ENCODE results near the gene SRP68. TPM values are rescaled to one million over a fixed set of nuclear protein-coding genes. Genes with fewer than 3 reads are reported as not detected.

SRP68 gene
- total RNA-seq, 1 donor from 2014 or later = 48.4 TPM

GRCh38 chr17:76053246-76054111 is 18.8 kb downstream of the SRP68 start:
- DNase-seq = no peak
- no peak overlapping the region for H3K27ac Mint-ChIP-seq (ENCODE audit: unreplicated experiment)
- H3K4me1 Mint-ChIP-seq (ENCODE audit: low read depth, unreplicated experiment) = peaks cover 2% of the 10 kb centered on the region
- TF ChIP-seq CTCF (IDR thresholded peaks at IDR 0.05; ENCODE audit: partially characterized antibody, unreplicated experiment) = no peak
- no peaks in the 10 kb centered on the region for H3K36me3 Mint-ChIP-seq (ENCODE audit: unreplicated experiment)
- no peaks in the 10 kb centered on the region for H3K27me3 Mint-ChIP-seq (ENCODE audit: unreplicated experiment)
- no peak overlapping the region for H3K4me3 Mint-ChIP-seq (ENCODE audit: unreplicated experiment)
- no peaks in the 10 kb centered on the region for H3K9me3 Mint-ChIP-seq (ENCODE audit: unreplicated experiment)

GRCh38 chr17:76051561-76051960 is 20.8 kb downstream of the SRP68 start:
- no peak overlapping the region for H3K27ac Mint-ChIP-seq (ENCODE audit: unreplicated experiment)

GRCh38 chr17:76050538-76051467 is 21.5 kb downstream of the SRP68 start:
- Mint-ChIP-seq H3K27ac (ENCODE audit: unreplicated experiment) (no peak overlapping the region), H3K9me3 (ENCODE audit: unreplicated experiment) (no peaks in the 10 kb centered on the region), H3K36me3 (ENCODE audit: unreplicated experiment) (no peaks in the 10 kb centered on the region), H3K27me3 (ENCODE audit: unreplicated experiment) (peaks cover 2% of the 10 kb centered on the region), H3K4me3 (ENCODE audit: unreplicated experiment) (no peak overlapping the region), H3K4me1 (ENCODE audit: low read depth, unreplicated experiment) (peaks cover 2% of the 10 kb centered on the region)
- TF ChIP-seq CTCF (IDR thresholded peaks at IDR 0.05; ENCODE audit: partially characterized antibody, unreplicated experiment) = no peak
- DNase-seq = no peak

More at GRCh38 chr17:76051561-76051960, 20.8 kb downstream of the SRP68 start:
- H3K9me3 Mint-ChIP-seq (ENCODE audit: unreplicated experiment) = no peaks in the 10 kb centered on the region
- H3K4me1 Mint-ChIP-seq (ENCODE audit: low read depth, unreplicated experiment) = peaks cover 2% of the 10 kb centered on the region
- DNase-seq = no peak
- H3K4me3 Mint-ChIP-seq (ENCODE audit: unreplicated experiment) = no peak overlapping the region
- no peaks in the 10 kb centered on the region for H3K27me3 Mint-ChIP-seq (ENCODE audit: unreplicated experiment)
- TF ChIP-seq CTCF (IDR thresholded peaks at IDR 0.05; ENCODE audit: partially characterized antibody, unreplicated experiment) = no peak
- no peaks in the 10 kb centered on the region for H3K36me3 Mint-ChIP-seq (ENCODE audit: unreplicated experiment)

GRCh38 chr17:76049836-76050537 is 22.3 kb downstream of the SRP68 start:
- no peaks in the 10 kb centered on the region for H3K9me3 Mint-ChIP-seq (ENCODE audit: unreplicated experiment)
- no peak overlapping the region for H3K4me3 Mint-ChIP-seq (ENCODE audit: unreplicated experiment)
- H3K36me3 Mint-ChIP-seq (ENCODE audit: unreplicated experiment) = no peaks in the 10 kb centered on the region
- no peak for DNase-seq
- H3K4me1 Mint-ChIP-seq (ENCODE audit: low read depth, unreplicated experiment) = peaks cover 2% of the 10 kb centered on the region
- H3K27ac Mint-ChIP-seq (ENCODE audit: unreplicated experiment) = no peak overlapping the region
- peaks cover 2% of the 10 kb centered on the region for H3K27me3 Mint-ChIP-seq (ENCODE audit: unreplicated experiment)
- no peak for TF ChIP-seq CTCF (IDR thresholded peaks at IDR 0.05; ENCODE audit: partially characterized antibody, unreplicated experiment)
